ENCODE measurements around the gene SLC6A6.

SLC6A6 gene

DNA sequence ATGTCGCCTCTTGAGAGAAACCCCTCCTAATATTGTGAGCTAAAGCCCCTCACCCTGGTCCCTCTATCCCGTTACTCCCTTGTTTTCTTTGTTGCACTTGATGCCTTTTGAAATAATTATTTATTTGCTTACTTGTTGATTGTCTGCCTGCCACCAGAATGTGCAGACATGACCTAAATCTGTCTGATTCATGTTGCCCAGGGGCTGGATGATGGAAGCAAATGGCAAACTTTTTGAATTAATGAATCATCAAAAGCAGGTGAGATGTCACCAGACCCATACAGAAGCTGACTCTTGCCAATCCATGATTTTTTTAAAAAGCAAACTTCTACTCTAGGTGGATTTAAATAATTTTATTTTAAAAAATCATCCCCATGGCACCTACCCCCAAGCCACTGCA, 88.4 kb downstream of the SLC6A6 start:
- H3K4me3 ChIP-seq (ENCODE audit: low read depth, low read length), result no peak overlapping the region
- TF ChIP-seq, protein P1, sequence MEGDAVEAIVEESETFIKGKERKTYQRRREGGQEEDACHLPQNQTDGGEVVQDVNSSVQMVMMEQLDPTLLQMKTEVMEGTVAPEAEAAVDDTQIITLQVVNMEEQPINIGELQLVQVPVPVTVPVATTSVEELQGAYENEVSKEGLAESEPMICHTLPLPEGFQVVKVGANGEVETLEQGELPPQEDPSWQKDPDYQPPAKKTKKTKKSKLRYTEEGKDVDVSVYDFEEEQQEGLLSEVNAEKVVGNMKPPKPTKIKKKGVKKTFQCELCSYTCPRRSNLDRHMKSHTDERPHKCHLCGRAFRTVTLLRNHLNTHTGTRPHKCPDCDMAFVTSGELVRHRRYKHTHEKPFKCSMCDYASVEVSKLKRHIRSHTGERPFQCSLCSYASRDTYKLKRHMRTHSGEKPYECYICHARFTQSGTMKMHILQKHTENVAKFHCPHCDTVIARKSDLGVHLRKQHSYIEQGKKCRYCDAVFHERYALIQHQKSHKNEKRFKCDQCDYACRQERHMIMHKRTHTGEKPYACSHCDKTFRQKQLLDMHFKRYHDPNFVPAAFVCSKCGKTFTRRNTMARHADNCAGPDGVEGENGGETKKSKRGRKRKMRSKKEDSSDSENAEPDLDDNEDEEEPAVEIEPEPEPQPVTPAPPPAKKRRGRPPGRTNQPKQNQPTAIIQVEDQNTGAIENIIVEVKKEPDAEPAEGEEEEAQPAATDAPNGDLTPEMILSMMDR (IDR thresholded peaks at IDR 0.05; ENCODE audit: borderline replicate concordance, insufficient read depth, low read depth, low read length), result no peak

DNA sequence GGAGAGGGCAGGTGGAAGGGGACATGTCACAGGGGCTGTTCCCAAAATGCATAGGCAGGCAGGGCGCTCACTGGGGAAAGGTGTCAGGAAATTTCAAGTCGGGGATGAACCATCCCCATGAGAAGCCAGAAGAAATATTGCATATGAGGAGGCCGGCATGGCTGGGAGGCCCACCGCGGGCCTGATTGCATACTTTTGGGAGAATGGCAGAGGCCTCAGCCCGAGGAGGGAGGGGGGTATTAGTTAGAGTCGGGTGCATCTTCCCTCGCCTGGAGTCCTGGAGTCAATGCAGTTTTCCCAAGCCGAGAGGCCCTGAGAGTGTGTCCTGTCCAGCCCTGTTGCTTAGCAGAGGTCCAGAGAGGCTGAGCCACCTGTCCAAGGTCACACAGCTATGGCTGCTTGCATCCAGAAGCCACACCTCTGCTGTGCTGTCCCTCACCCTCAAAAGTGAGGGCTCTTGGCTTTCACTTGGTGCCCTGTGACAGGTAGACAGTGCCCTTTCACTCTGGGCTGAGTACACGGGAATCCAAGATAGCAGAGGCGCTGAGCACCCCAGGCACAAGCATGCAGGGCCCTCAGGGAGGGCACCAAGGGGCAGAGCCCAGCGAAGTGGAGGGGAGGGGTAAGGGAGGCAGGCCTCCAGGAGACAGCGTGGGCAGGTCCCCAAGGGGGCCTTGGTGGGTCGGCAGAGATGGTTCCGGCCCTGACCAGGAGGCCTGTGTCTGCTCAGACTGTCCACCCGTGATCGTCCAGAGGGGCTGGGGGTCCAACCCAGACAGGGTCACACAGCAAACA, 89.2 kb downstream of the SLC6A6 start:
- TF ChIP-seq, protein P1 (IDR thresholded peaks at IDR 0.05; ENCODE audit: borderline replicate concordance, insufficient read depth, low read depth, low read length), result no peak
- H3K4me3 ChIP-seq (ENCODE audit: low read depth, low read length), result no peak overlapping the region

DNA sequence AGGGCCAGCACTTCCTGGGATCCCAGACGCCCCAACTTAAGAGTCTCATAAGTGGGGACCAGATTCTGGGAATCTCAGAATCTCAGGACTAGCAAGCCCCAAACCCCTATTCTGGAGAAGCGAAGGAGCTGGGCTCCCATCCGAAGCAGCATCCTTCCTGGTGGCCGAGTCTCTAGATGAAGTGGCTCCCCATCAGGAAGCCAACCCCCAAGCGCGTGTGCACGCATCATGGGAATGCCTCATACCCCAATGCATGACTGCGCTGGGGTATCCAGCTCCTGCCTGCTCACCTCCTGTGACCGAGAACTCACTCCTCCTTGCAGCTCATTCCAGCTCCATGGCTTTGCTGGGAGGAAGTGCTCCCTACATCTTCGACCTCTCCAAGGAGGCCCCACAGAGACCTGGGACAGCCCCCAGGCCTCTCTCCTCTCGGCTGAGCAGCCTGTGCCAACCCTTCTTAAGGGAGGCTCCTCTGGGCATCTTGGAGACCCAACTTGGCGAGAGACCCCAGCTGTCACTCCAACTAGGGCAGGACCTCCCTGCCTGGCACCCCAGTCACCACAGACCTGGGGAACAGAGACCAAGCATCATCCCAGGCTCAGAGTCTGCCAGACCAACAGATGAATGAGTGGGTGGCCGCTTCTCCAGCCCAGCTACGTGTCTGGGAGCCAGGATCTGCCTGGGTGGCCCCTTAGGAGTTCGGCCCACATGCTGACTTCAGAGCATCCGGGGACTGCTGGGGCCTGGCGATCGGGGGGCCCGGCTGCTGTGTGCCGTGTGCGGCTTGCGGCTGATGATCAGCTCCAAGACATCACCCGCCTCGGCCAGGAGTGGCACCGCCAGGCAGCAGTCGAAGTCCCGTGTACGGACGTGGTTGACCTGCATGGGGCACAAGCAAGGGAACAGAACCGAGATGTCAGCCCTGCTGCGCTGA, 90.8 kb downstream of the SLC6A6 start:
- H3K4me3 ChIP-seq (ENCODE audit: low read depth, low read length), result no peak overlapping the region
- TF ChIP-seq, protein P1 (IDR thresholded peaks at IDR 0.05; ENCODE audit: borderline replicate concordance, insufficient read depth, low read depth, low read length), result no peak

DNA sequence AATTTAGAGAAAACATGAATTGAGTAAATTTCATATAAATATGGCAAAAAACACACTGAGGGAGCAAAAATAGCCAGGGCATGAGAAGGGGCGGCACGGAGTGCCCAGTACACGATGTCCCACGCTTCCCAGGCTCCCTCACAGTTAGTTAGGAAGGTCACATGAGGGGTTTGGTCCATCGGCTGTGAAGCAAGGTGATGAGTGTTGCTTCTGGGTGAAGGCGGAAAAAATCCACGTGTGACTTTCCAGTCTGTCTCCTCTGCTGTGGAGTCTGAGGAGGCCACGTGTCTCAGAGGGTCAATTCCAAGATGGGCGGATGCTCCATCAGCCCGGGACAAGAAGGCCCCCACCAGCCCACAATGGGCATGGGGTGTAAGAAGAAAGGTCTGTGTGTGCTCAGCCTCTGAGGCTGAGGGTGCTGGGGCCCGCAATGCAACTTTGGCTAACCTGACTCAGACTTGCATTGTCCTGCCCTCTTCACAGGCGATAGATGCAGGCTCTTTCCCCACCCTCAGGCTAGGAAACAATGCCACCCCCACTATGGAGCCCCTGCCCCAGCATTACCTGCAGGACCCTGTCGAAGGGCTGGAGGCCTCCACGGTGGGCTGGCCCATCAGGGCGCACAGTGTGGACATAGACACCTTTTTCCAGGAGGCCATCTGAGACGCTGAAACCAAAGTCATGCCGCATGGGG, 92.0 kb downstream of the SLC6A6 start:
- H3K4me3 ChIP-seq (ENCODE audit: low read depth, low read length), result no peak overlapping the region
- TF ChIP-seq, protein P1 (IDR thresholded peaks at IDR 0.05; ENCODE audit: borderline replicate concordance, insufficient read depth, low read depth, low read length), result no peak

DNA sequence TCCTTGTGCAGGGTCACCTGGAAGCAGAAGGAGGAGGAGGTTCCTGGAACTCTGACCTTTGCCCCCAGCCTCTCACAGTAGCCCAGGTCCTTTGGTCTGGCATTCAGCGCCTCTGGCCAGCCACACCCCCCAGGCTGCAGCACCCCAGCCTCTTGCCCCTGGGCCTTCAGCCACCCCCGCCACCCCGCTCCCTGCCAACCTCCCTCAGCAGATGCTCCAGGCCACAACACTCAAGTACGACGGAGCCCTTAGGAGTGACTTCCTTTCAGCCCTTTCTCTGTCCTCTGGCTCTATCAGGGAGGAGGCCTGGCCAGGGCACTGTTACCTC, 92.5 kb downstream of the SLC6A6 start:
- TF ChIP-seq, protein P1 (IDR thresholded peaks at IDR 0.05; ENCODE audit: borderline replicate concordance, insufficient read depth, low read depth, low read length), result no peak
- no peak overlapping the region for H3K4me3 ChIP-seq (ENCODE audit: low read depth, low read length)

DNA sequence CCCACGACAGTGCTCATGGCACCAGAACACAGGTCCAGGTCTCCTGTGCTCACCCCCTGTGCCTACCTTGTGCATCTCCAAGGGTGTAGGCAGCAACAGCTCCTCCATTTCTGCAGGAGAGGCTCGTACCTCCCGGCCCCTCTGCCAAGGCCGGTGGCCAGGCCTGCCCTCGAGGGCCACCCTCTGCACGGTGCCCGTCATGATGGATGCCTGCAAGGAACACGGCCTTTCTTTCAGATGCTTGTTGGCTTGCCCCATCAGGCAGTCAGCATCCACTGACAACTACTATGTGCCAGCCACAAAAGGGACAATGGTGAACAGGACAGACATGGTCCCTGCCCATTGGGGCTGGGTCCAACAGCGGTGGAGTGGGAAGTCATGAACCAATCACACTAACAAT, 93.9 kb downstream of the SLC6A6 start:
- no peak overlapping the region for H3K4me3 ChIP-seq (ENCODE audit: low read depth, low read length)
- TF ChIP-seq, protein P1 (IDR thresholded peaks at IDR 0.05; ENCODE audit: borderline replicate concordance, insufficient read depth, low read depth, low read length), result no peak
